Ascending aorta (tissue), 2 donors: ENCODE results near the gene NPB. TPM values are rescaled to one million over a fixed set of nuclear protein-coding genes. Genes with fewer than 3 reads are reported as not detected.

Experiments
- DNase-seq, 2 donors: peaks; one replicate each; pipeline ENCODE4 v3.0.0-alpha.2; 2019; ENCODE audit warnings: low spot score in 2 of 2
- H3K27ac ChIP-seq, 2 donors: fragments of 200-600 bp; sonication (generic); one replicate each; pipeline ENCODE4 v1.5.1; 2016 to 2017; ENCODE audit warnings: mild to moderate bottlenecking in 1 of 2
- H3K27me3 ChIP-seq: fragments of 200-600 bp; sonication (generic); one replicate; pipeline ENCODE4 v1.5.1; 2017
- H3K36me3 ChIP-seq, 2 donors: fragments of 200-600 bp; sonication (generic); one replicate each; pipeline ENCODE4 v1.5.1; 2016
- H3K4me1 ChIP-seq, 2 donors: fragments of 200-600 bp; sonication (generic); one replicate each; pipeline ENCODE4 v1.5.1; 2016 to 2017; ENCODE audit warnings: mild to moderate bottlenecking in 1 of 2
- H3K4me3 ChIP-seq, 2 donors: fragments of 200-600 bp; sonication (generic); one replicate each; pipeline ENCODE4 v1.5.1; 2016 to 2017; ENCODE audit warnings: mild to moderate bottlenecking in 1 of 2
- H3K9me3 ChIP-seq, 2 donors: fragments of 200-600 bp; sonication (generic); one replicate each; pipeline ENCODE4 v1.5.1; 2016
- CTCF ChIP-seq, 3 experiments: fragments of 200-600 bp in 2 of 3; fragments of 450-650 bp in 1 of 3; sonication (generic) in 2 of 3; IDR thresholded peaks; one replicate each; pipeline ENCODE4 v1.5.1; 2016 to 2019; ENCODE audit warnings: antibody characterized with exemption in 3 of 3, mild to moderate bottlenecking in 1 of 3, moderate library complexity in 1 of 3
- intact Hi-C: fragments of 100-400 bp; cut with DNase I; formaldehyde crosslinking; loops from one replicate; pipeline ENCODE4 v1.15.1; 2023
- total RNA-seq: library from RNA; depleted of rRNA; stranded (reverse); fragments of >200 nt; gene quantifications from one replicate; pipeline ENCODE4 v1.1.0, GENCODE V29; 2016

NPB gene
- total RNA-seq, 1 donor from 2014 or later = 1.5 TPM

GRCh38 chr17:81859906-81860755 lies 41.9 kb upstream of the NPB start, which contains the start of gene P4HB:
Gene P4HB, minus strand, starts transcription at chr17:81860535. Its CDS starts 64 bp downstream, at chr17:81860471.
- H3K27me3 ChIP-seq = no peaks in the 10 kb centered on the region
- intact Hi-C loops = loop anchor here (1.0 to 10.0 kb wide), 3 partner anchors 11 to 345 kb away; partner anchors contain the start of genes ACTG1 and ARHGDIA
- H3K4me3 ChIP-seq = peak within 1 kb of the TSS; percentile 87 to 91
- H3K4me1 ChIP-seq = peaks cover 10 to 29% of the 10 kb centered on the region in 2 donors
- peaks cover 19 to 43% of the 10 kb centered on the region in 2 donors for H3K36me3 ChIP-seq
- no peaks in the 10 kb centered on the region for H3K9me3 ChIP-seq
- DNase-seq = no peak
- peak within 1 kb of the TSS; percentile 96 for H3K27ac ChIP-seq
- no peak for TF ChIP-seq CTCF (IDR thresholded peaks at IDR 0.05)

- Histone ChIP-seq H3K27me3 (no peaks in the 10 kb centered on the region), H3K27ac (peak overlapping the region; percentile 96), H3K4me1 (peaks cover 10 to 29% of the 10 kb centered on the region in 2 donors), H3K36me3 (peaks cover 11 to 40% of the 10 kb centered on the region in 2 donors), H3K9me3 (no peaks in the 10 kb centered on the region), H3K4me3 (peak overlapping the region; percentile 83 to 90)
- no peak for TF ChIP-seq CTCF (IDR thresholded peaks at IDR 0.05)
- intact Hi-C loops = loop anchor here (1.0 to 10.0 kb wide), 3 partner anchors 10 to 346 kb away; partner anchors contain the start of genes ACTG1 and ARHGDIA
- peak; percentile 99 to 100 for DNase-seq
These were observed 41.1 kb upstream of the NPB start for GRCh38 chr17:81860756-81861568.

GRCh38 chr17:81863123-81863675 lies 38.8 kb upstream of the NPB start:
- H3K36me3 ChIP-seq = peaks cover 12 to 39% of the 10 kb centered on the region in 2 donors
- no peak overlapping the region for H3K27ac ChIP-seq
- H3K27me3 ChIP-seq = no peaks in the 10 kb centered on the region
- TF ChIP-seq CTCF (IDR thresholded peaks at IDR 0.05) = no peak
- no peak overlapping the region for H3K4me3 ChIP-seq
- intact Hi-C loops = loop anchor here (10.0 kb wide), 1 partner anchor 348 kb away; the partner anchor contains the start of gene ACTG1
- no peak for DNase-seq
- H3K4me1 ChIP-seq = peaks cover 10 to 30% of the 10 kb centered on the region in 2 donors
- H3K9me3 ChIP-seq = no peaks in the 10 kb centered on the region

- peaks cover 15 to 39% of the 10 kb centered on the region in 2 donors for H3K36me3 ChIP-seq
- no peak overlapping the region for H3K27ac ChIP-seq
- no peak overlapping the region for H3K4me3 ChIP-seq
- H3K4me1 ChIP-seq = peaks cover 6 to 29% of the 10 kb centered on the region in 2 donors
- intact Hi-C loops = loop anchor here (10.0 kb wide), 1 partner anchor 349 kb away; the partner anchor contains the start of gene ACTG1
- no peaks in the 10 kb centered on the region for H3K9me3 ChIP-seq
- no peak for TF ChIP-seq CTCF (IDR thresholded peaks at IDR 0.05)
- no peak for DNase-seq
- no peaks in the 10 kb centered on the region for H3K27me3 ChIP-seq
These were observed 37.9 kb upstream of the NPB start for GRCh38 chr17:81863833-81864768.
